HepG2 (cell line): ENCODE measurements around the gene ASPHD1. TPM values are rescaled to one million over a fixed set of nuclear protein-coding genes. Genes with fewer than 3 reads are reported as not detected.

Experiments
- CREB1 ChIP-seq, 2 experiments: fragments of 450-650 bp in 1 of 2; IDR thresholded peaks; 2 replicates each; pipeline ENCODE4 v1.6.1; 2016 to 2017; ENCODE audit warnings: control low read depth in 1 of 2, mild to moderate bottlenecking in 1 of 2, missing compliant biosample characterization in 1 of 2, missing genetic modification characterization in 1 of 2
- DPF2 ChIP-seq: sonication (generic); formaldehyde crosslinking; IDR thresholded peaks from 2 replicates; pipeline ENCODE4 v1.4.0; 2020; ENCODE audit warnings: mild to moderate bottlenecking, low read depth, missing genetic modification reagents, borderline replicate concordance
- HNRNPLL ChIP-seq: fragments of 200-400 bp; formaldehyde crosslinking; IDR thresholded peaks from 2 replicates; pipeline ENCODE4 v1.6.1; 2017; ENCODE audit warnings: mild to moderate bottlenecking, low read depth, low read length; ENCODE audit not compliant: poor library complexity, severe bottlenecking
- HNRNPUL1 ChIP-seq: fragments of 200-400 bp; formaldehyde crosslinking; IDR thresholded peaks from 2 replicates; pipeline ENCODE4 v1.6.1; 2017; ENCODE audit warnings: low read depth, mild to moderate bottlenecking, low read length, moderate library complexity
- POGZ ChIP-seq: sonication (generic); formaldehyde crosslinking; IDR thresholded peaks from 2 replicates; pipeline ENCODE4 v1.4.0; 2020; ENCODE audit warnings: mild to moderate bottlenecking, missing genetic modification reagents
- POLR2G ChIP-seq: fragments of 200-400 bp; formaldehyde crosslinking; IDR thresholded peaks from 2 replicates; pipeline ENCODE4 v1.6.1; 2018; ENCODE audit warnings: mild to moderate bottlenecking, low read depth, low read length, moderate library complexity
- SNAI1 ChIP-seq: sonication (generic); formaldehyde crosslinking; IDR thresholded peaks from 2 replicates; pipeline ENCODE4 v1.5.0; 2020; ENCODE audit warnings: mild to moderate bottlenecking, missing genetic modification reagents, borderline replicate concordance
- TAF1 ChIP-seq: sonication (generic); formaldehyde crosslinking; IDR thresholded peaks from 2 replicates; pipeline ENCODE4 v1.4.0; 2020; ENCODE audit warnings: missing genetic modification reagents
- ZBTB20 ChIP-seq: sonication (generic); formaldehyde crosslinking; IDR thresholded peaks from 2 replicates; pipeline ENCODE4 v1.8.1; 2023; ENCODE audit warnings: missing genetic modification reagents, low read depth, mild to moderate bottlenecking, borderline replicate concordance
- ZNF251 ChIP-seq: sonication (generic); formaldehyde crosslinking; IDR thresholded peaks from 2 replicates; pipeline ENCODE4 v1.9.0; 2021; ENCODE audit warnings: mild to moderate bottlenecking, missing genetic modification reagents
- ZNF550 ChIP-seq: sonication (generic); formaldehyde crosslinking; IDR thresholded peaks from 2 replicates; pipeline ENCODE4 v1.4.0; 2020; ENCODE audit warnings: mild to moderate bottlenecking, missing genetic modification reagents, borderline replicate concordance
- ZNF598 ChIP-seq: sonication (generic); formaldehyde crosslinking; IDR thresholded peaks from 2 replicates; pipeline ENCODE4 v1.5.1; 2020; ENCODE audit warnings: mild to moderate bottlenecking, missing genetic modification reagents, borderline replicate concordance
- ZNF777 ChIP-seq: sonication (generic); formaldehyde crosslinking; IDR thresholded peaks from 2 replicates; pipeline ENCODE4 v1.4.0; 2020; ENCODE audit warnings: missing genetic modification reagents
- ZNF839 ChIP-seq: sonication (generic); formaldehyde crosslinking; IDR thresholded peaks from 2 replicates; pipeline ENCODE4 v1.4.0; 2020; ENCODE audit warnings: missing genetic modification reagents, mild to moderate bottlenecking, borderline replicate concordance
- ZNF879 ChIP-seq: sonication (generic); formaldehyde crosslinking; IDR thresholded peaks from 2 replicates; pipeline ENCODE4 v1.8.1; 2023; ENCODE audit warnings: missing genetic modification reagents
- polyA plus RNA-seq, 8 experiments: library from polyadenylated mRNA; depleted of rRNA in 3 of 8; stranded (reverse) in 7 of 8; unstranded in 1 of 8; fragments of >200 nt; fragmentation: Illumina TruSeq in 4 of 8; extraction: Trizol in 4 of 8; gene quantifications; 2 replicates each; pipeline versions ENCODE4 v1.2.1 to v1.2.3, GENCODE V29; 2011 to 2016; ENCODE audit warnings: low read depth in 4 of 8, missing spikeins in 1 of 8, mixed read lengths in 1 of 8; ENCODE audit not compliant: insufficient read depth in 1 of 8
- total RNA-seq, 5 experiments: library from RNA; depleted of rRNA; stranded (reverse); fragments of >200 nt; fragmentation: Illumina TruSeq; extraction: Trizol; gene quantifications; 2 replicates each; pipeline ENCODE4 v1.2.3, GENCODE V29; 2016; ENCODE audit warnings: low read depth in 1 of 5
- TF ChIP-seq, protein P1 (sequence below): IDR thresholded peaks from 2 replicates; pipeline ENCODE4 v1.6.1; 2016; ENCODE audit warnings: missing compliant biosample characterization, missing genetic modification reagents, borderline replicate concordance
- TF ChIP-seq, protein P2 (sequence below): IDR thresholded peaks from 2 replicates; pipeline ENCODE4 v1.6.1; 2016; ENCODE audit warnings: mild to moderate bottlenecking, missing biosample characterization, missing genetic modification reagents
- TF ChIP-seq, protein P3 (sequence below): sonication (generic); formaldehyde crosslinking; IDR thresholded peaks from 2 replicates; pipeline ENCODE4 v1.8.1; 2023; ENCODE audit warnings: mild to moderate bottlenecking, missing genetic modification reagents
- TF ChIP-seq, protein P4 (sequence below): sonication (generic); formaldehyde crosslinking; IDR thresholded peaks from 2 replicates; pipeline ENCODE4 v1.8.0; 2022; ENCODE audit warnings: low read depth, missing genetic modification reagents
- TF ChIP-seq, protein P5 (sequence below): sonication (generic); formaldehyde crosslinking; conservative IDR thresholded peaks from 2 replicates; pipeline ENCODE4 v1.4.0; 2020; ENCODE audit warnings: missing genetic modification reagents
- TF ChIP-seq, protein P6 (sequence below): IDR thresholded peaks from 2 replicates; pipeline ENCODE4 v1.6.1; 2016; ENCODE audit warnings: missing compliant biosample characterization, missing genetic modification reagents, borderline replicate concordance

Gene ASPHD1
- total and polyA plus RNA-seq, 2 of the 13 experiments (the other 11 are each of a cell fraction or from before 2014, with no cell fraction given) = 13.1 to 19.7 TPM

DNA sequence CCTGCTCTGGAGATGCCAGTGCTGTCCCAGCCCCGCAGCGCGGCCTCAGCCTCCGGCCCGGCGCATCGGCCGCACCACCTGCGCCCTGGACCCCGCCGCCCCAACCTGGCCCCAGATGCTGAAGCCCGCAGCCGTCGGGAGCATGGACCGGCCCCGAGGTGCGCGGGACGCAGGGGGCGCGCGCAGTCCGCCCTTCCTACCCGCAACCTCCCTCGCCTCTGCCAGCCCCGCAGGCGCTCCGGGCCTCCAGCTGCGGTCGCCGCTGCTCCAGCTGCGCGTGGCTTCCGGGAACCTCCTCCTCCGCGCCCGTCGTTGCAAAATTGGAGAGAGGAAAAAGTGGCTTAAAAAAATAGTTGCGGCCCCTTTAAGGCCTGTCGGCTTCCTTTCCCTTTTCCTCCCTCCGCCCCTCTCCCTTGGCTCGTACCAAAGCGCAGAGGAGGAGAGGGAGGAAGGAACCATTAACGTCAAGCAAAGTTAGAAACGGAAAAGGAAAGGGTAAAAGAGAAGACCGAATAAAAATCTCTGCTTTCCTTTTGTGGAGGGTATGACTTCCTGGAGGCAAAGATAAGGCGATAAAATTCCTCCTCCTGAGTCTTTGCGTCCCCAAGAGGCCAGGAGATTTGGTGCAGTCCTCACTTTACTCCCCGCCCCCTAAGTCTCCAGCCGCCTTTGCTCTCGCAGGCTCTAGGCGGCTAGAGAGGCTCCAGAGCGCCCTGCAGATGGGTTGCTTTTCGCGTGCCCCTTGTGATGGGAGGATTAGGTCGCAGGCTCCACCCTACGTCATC, 37.2 kb upstream of the ASPHD1 start, which contains the start of gene CDIPT (continued):
- TF ChIP-seq, protein P1, sequence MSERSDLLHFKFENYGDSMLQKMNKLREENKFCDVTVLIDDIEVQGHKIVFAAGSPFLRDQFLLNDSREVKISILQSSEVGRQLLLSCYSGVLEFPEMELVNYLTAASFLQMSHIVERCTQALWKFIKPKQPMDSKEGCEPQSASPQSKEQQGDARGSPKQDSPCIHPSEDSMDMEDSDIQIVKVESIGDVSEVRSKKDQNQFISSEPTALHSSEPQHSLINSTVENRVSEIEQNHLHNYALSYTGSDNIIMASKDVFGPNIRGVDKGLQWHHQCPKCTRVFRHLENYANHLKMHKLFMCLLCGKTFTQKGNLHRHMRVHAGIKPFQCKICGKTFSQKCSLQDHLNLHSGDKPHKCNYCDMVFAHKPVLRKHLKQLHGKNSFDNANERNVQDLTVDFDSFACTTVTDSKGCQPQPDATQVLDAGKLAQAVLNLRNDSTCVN (CRISPR knock-in tag) = peak; percentile 84
- TF ChIP-seq ZNF550 (CRISPR knock-in tag) (no peak), POLR2G (peak; percentile 80), ZNF879 (no peak), ZBTB20 (CRISPR knock-in tag) (no peak), ZNF777 (CRISPR knock-in tag) (peak; percentile 96), POGZ (CRISPR knock-in tag) (peak; percentile 99), ZNF251 (CRISPR knock-in tag) (no peak), ZNF839 (CRISPR knock-in tag) (no peak; the same call in 1 of the 2 replicates), DPF2 (CRISPR knock-in tag) (no peak), TAF1 (CRISPR knock-in tag) (peak; percentile 71), CREB1 (IDR thresholded peaks at IDR 0.05) (peak; percentile 89), CREB1 (CRISPR knock-in tag; IDR thresholded peaks at IDR 0.05) (peak; percentile 93), HNRNPUL1 (no peak), ZNF598 (peak; percentile 52; the same call in 1 of the 2 replicates), SNAI1 (CRISPR knock-in tag) (no peak), HNRNPLL (peak; percentile 90)
- TF ChIP-seq, protein P2, sequence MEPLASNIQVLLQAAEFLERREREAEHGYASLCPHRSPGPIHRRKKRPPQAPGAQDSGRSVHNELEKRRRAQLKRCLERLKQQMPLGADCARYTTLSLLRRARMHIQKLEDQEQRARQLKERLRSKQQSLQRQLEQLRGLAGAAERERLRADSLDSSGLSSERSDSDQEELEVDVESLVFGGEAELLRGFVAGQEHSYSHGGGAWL = peak; percentile 88
- TF ChIP-seq, protein P3, sequence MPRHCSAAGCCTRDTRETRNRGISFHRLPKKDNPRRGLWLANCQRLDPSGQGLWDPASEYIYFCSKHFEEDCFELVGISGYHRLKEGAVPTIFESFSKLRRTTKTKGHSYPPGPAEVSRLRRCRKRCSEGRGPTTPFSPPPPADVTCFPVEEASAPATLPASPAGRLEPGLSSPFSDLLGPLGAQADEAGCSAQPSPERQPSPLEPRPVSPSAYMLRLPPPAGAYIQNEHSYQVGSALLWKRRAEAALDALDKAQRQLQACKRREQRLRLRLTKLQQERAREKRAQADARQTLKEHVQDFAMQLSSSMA (CRISPR knock-in tag) = no peak
- TF ChIP-seq, protein P4, sequence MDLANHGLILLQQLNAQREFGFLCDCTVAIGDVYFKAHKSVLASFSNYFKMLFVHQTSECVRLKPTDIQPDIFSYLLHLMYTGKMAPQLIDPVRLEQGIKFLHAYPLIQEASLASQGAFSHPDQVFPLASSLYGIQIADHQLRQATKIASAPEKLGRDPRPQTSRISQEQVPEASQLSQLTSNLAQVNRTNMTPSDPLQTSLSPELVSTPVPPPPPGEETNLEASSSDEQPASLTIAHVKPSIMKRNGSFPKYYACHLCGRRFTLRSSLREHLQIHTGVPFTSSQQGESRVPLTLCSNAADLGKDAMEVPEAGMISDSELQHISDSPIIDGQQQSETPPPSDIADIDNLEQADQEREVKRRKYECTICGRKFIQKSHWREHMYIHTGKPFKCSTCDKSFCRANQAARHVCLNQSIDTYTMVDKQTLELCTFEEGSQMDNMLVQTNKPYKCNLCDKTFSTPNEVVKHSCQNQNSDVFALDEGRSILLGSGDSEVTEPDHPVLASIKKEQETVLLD (CRISPR knock-in tag) = peak; percentile 60; the same call in 1 of the 2 replicates
- TF ChIP-seq, protein P5, sequence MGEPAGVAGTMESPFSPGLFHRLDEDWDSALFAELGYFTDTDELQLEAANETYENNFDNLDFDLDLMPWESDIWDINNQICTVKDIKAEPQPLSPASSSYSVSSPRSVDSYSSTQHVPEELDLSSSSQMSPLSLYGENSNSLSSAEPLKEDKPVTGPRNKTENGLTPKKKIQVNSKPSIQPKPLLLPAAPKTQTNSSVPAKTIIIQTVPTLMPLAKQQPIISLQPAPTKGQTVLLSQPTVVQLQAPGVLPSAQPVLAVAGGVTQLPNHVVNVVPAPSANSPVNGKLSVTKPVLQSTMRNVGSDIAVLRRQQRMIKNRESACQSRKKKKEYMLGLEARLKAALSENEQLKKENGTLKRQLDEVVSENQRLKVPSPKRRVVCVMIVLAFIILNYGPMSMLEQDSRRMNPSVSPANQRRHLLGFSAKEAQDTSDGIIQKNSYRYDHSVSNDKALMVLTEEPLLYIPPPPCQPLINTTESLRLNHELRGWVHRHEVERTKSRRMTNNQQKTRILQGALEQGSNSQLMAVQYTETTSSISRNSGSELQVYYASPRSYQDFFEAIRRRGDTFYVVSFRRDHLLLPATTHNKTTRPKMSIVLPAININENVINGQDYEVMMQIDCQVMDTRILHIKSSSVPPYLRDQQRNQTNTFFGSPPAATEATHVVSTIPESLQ (CRISPR knock-in tag) = peak; percentile 92; the same call in 1 of the 2 replicates
- TF ChIP-seq, protein P6, sequence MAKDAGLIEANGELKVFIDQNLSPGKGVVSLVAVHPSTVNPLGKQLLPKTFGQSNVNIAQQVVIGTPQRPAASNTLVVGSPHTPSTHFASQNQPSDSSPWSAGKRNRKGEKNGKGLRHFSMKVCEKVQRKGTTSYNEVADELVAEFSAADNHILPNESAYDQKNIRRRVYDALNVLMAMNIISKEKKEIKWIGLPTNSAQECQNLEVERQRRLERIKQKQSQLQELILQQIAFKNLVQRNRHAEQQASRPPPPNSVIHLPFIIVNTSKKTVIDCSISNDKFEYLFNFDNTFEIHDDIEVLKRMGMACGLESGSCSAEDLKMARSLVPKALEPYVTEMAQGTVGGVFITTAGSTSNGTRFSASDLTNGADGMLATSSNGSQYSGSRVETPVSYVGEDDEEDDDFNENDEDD = peak; percentile 83; the same call in 1 of the 2 replicates
